ENCODE data around the gene MMP17.

The MMP17 gene

GRCh38 chr12:131827961-131828534 is at the start of gene MMP17:
Gene MMP17, plus strand, starts transcription at chr12:131828393. Its CDS starts 102 bp downstream, at chr12:131828495.
- Mint-ChIP-seq H3K27ac (peak within 1 kb of the TSS; percentile 73), H3K4me3 (peak within 1 kb of the TSS; percentile 91), H3K9me3 (no peaks in the 10 kb centered on the region), H3K27me3 (peaks cover 33% of the 10 kb centered on the region), H3K4me1 (ENCODE audit: low read depth) (peaks cover 35% of the 10 kb centered on the region), H3K36me3 (ENCODE audit: low read depth) (no peaks in the 10 kb centered on the region)
- intact Hi-C loops (cut with micrococcal nuclease): loop anchor here (5.0 to 10.0 kb wide), 3 partner anchors 216 to 913 kb away; no protein-coding TSS in a partner anchor

- Mint-ChIP-seq H3K9me3 (no peaks in the 10 kb centered on the region), H3K27ac (no peak overlapping the region), H3K4me3 (no peak overlapping the region), H3K27me3 (no peaks in the 10 kb centered on the region), H3K36me3 (ENCODE audit: low read depth) (peaks cover 72% of the 10 kb centered on the region), H3K4me1 (ENCODE audit: low read depth) (peaks cover 9% of the 10 kb centered on the region)
- intact Hi-C loops (cut with micrococcal nuclease): no loop called here
Measured at GRCh38 chr12:131779027-131779426, 49.2 kb upstream of the MMP17 start.

GRCh38 chr12:131782061-131782460 is 46.1 kb upstream of the MMP17 start:
- Mint-ChIP-seq H3K27me3 (no peaks in the 10 kb centered on the region), H3K4me3 (no peak overlapping the region), H3K27ac (no peak overlapping the region), H3K36me3 (ENCODE audit: low read depth) (peaks cover 74% of the 10 kb centered on the region), H3K9me3 (no peaks in the 10 kb centered on the region), H3K4me1 (ENCODE audit: low read depth) (peaks cover 11% of the 10 kb centered on the region)
- intact Hi-C loops (cut with micrococcal nuclease): no loop called here

GRCh38 chr12:131783915-131784541 is 44.2 kb upstream of the MMP17 start:
- peak overlapping the region; percentile 57 for H3K27ac Mint-ChIP-seq
- H3K36me3 Mint-ChIP-seq (ENCODE audit: low read depth): peaks cover 74% of the 10 kb centered on the region
- no peak overlapping the region for H3K4me3 Mint-ChIP-seq
- no peaks in the 10 kb centered on the region for H3K27me3 Mint-ChIP-seq
- intact Hi-C loops (cut with micrococcal nuclease): no loop called here
- no peaks in the 10 kb centered on the region for H3K9me3 Mint-ChIP-seq
- peaks cover 11% of the 10 kb centered on the region for H3K4me1 Mint-ChIP-seq (ENCODE audit: low read depth)

GRCh38 chr12:131784909-131785762 is 43.1 kb upstream of the MMP17 start:
- Mint-ChIP-seq H3K36me3 (ENCODE audit: low read depth) (peaks cover 76% of the 10 kb centered on the region), H3K4me1 (ENCODE audit: low read depth) (peaks cover 11% of the 10 kb centered on the region), H3K27ac (peak overlapping the region; percentile 20), H3K27me3 (no peaks in the 10 kb centered on the region), H3K9me3 (no peaks in the 10 kb centered on the region), H3K4me3 (no peak overlapping the region)
- intact Hi-C loops (cut with micrococcal nuclease): no loop called here

GRCh38 chr12:131785763-131786330 is 42.3 kb upstream of the MMP17 start:
- intact Hi-C loops (cut with micrococcal nuclease): no loop called here
- H3K27me3 Mint-ChIP-seq: no peaks in the 10 kb centered on the region
- no peaks in the 10 kb centered on the region for H3K9me3 Mint-ChIP-seq
- peaks cover 76% of the 10 kb centered on the region for H3K36me3 Mint-ChIP-seq (ENCODE audit: low read depth)
- peak overlapping the region; percentile 20 for H3K27ac Mint-ChIP-seq
- H3K4me1 Mint-ChIP-seq (ENCODE audit: low read depth): peaks cover 11% of the 10 kb centered on the region
- H3K4me3 Mint-ChIP-seq: no peak overlapping the region

GRCh38 chr12:131786331-131786730 is 41.9 kb upstream of the MMP17 start:
- Mint-ChIP-seq H3K4me1 (ENCODE audit: low read depth) (peaks cover 11% of the 10 kb centered on the region), H3K27me3 (no peaks in the 10 kb centered on the region), H3K36me3 (ENCODE audit: low read depth) (peaks cover 80% of the 10 kb centered on the region), H3K27ac (no peak overlapping the region), H3K4me3 (no peak overlapping the region), H3K9me3 (no peaks in the 10 kb centered on the region)
- intact Hi-C loops (cut with micrococcal nuclease): no loop called here

GRCh38 chr12:131787143-131787660 is 41.0 kb upstream of the MMP17 start:
- H3K27me3 Mint-ChIP-seq: no peaks in the 10 kb centered on the region
- no peaks in the 10 kb centered on the region for H3K9me3 Mint-ChIP-seq
- no peak overlapping the region for H3K4me3 Mint-ChIP-seq
- intact Hi-C loops (cut with micrococcal nuclease): no loop called here
- peaks cover 81% of the 10 kb centered on the region for H3K36me3 Mint-ChIP-seq (ENCODE audit: low read depth)
- H3K27ac Mint-ChIP-seq: no peak overlapping the region
- peaks cover 6% of the 10 kb centered on the region for H3K4me1 Mint-ChIP-seq (ENCODE audit: low read depth)

- Mint-ChIP-seq H3K36me3 (ENCODE audit: low read depth) (peaks cover 89% of the 10 kb centered on the region), H3K9me3 (no peaks in the 10 kb centered on the region), H3K27me3 (no peaks in the 10 kb centered on the region), H3K4me3 (no peak overlapping the region), H3K4me1 (ENCODE audit: low read depth) (peaks cover 6% of the 10 kb centered on the region), H3K27ac (no peak overlapping the region)
- intact Hi-C loops (cut with micrococcal nuclease): no loop called here
Measured at GRCh38 chr12:131788070-131788469, 40.1 kb upstream of the MMP17 start.

- intact Hi-C loops (cut with micrococcal nuclease): no loop called here
- Mint-ChIP-seq H3K9me3 (no peaks in the 10 kb centered on the region), H3K27ac (no peak overlapping the region), H3K27me3 (no peaks in the 10 kb centered on the region), H3K36me3 (ENCODE audit: low read depth) (peaks cover 98% of the 10 kb centered on the region), H3K4me1 (ENCODE audit: low read depth) (no peaks in the 10 kb centered on the region), H3K4me3 (no peak overlapping the region)
Measured at GRCh38 chr12:131789638-131790037, 38.6 kb upstream of the MMP17 start.

- Mint-ChIP-seq H3K27ac (no peak overlapping the region), H3K36me3 (ENCODE audit: low read depth) (peaks cover 99% of the 10 kb centered on the region), H3K4me3 (no peak overlapping the region), H3K27me3 (no peaks in the 10 kb centered on the region), H3K9me3 (no peaks in the 10 kb centered on the region), H3K4me1 (ENCODE audit: low read depth) (no peaks in the 10 kb centered on the region)
- intact Hi-C loops (cut with micrococcal nuclease): no loop called here
Measured at GRCh38 chr12:131793243-131794022, 34.8 kb upstream of the MMP17 start.

- H3K27me3 Mint-ChIP-seq: no peaks in the 10 kb centered on the region
- intact Hi-C loops (cut with micrococcal nuclease): no loop called here
- H3K4me1 Mint-ChIP-seq (ENCODE audit: low read depth): no peaks in the 10 kb centered on the region
- H3K9me3 Mint-ChIP-seq: no peaks in the 10 kb centered on the region
- H3K4me3 Mint-ChIP-seq: no peak overlapping the region
- peaks cover 99% of the 10 kb centered on the region for H3K36me3 Mint-ChIP-seq (ENCODE audit: low read depth)
- H3K27ac Mint-ChIP-seq: no peak overlapping the region
Measured at GRCh38 chr12:131794061-131794460, 34.1 kb upstream of the MMP17 start.

GRCh38 chr12:131794573-131794972 is 33.6 kb upstream of the MMP17 start:
- intact Hi-C loops (cut with micrococcal nuclease): no loop called here
- peaks cover 99% of the 10 kb centered on the region for H3K36me3 Mint-ChIP-seq (ENCODE audit: low read depth)
- H3K4me1 Mint-ChIP-seq (ENCODE audit: low read depth): no peaks in the 10 kb centered on the region
- no peaks in the 10 kb centered on the region for H3K9me3 Mint-ChIP-seq
- no peak overlapping the region for H3K4me3 Mint-ChIP-seq
- H3K27me3 Mint-ChIP-seq: no peaks in the 10 kb centered on the region
- H3K27ac Mint-ChIP-seq: no peak overlapping the region

Measured in dendritic cell treated with granulocyte-macrophage colony-stimulating factor and Interleukin-4, amounts not matched to agents 40 ng/mL and 50 ng/mL, for 4 days (primary cell).